IMR-90 (cell line): Measurements from ENCODE around the gene KCNIP3. TPM values are rescaled to one million over a fixed set of nuclear protein-coding genes. Genes with fewer than 3 reads are reported as not detected.

ENCODE experiments used
- ATAC-seq: fragments of 200-7000 bp; cut with Tn5 transposase; 2 replicates; pipeline ENCODE4 v1.9.1; 2020; ENCODE audit warnings: low read depth, mild to moderate bottlenecking, moderate library complexity
- BruUV-seq: library from RNA; stranded (reverse); fragments of 400-500 nt; replicated peaks from 2 replicates; lab custom pipeline; 2021; lab: Mats Ljungman, UMichigan
- CTCF ChIA-PET: fragments of 300-600 bp; formaldehyde crosslinking; extraction: SDS; loops from one replicate; lab custom pipeline; 2021; ENCODE audit warnings: antibody characterized with exemption; lab: Yijun Ruan, JAX
- POLR2A ChIA-PET: fragments of 300-600 bp; sonication (Branson Sonifier 250); formaldehyde crosslinking; loops from one replicate; lab custom pipeline; 2022; ENCODE audit warnings: antibody characterized with exemption; ENCODE audit not compliant: unreplicated experiment; lab: Charles Lee
- DNase-seq: peaks from one replicate; pipeline ENCODE4 v3.0.0; 2013
- H2AFZ ChIP-seq: replicated peaks from 2 replicates; pipeline ENCODE3; 2013; ENCODE audit warnings: low read length, mild to moderate bottlenecking; ENCODE audit not compliant: poor library complexity
- H2AK5ac ChIP-seq: 2 replicates; pipeline ENCODE4 v1.6.1; 2013; ENCODE audit warnings: low read depth, low read length, inconsistent platforms
- H2AK9ac ChIP-seq: replicated peaks from 2 replicates; pipeline ENCODE3; 2013; ENCODE audit warnings: mild to moderate bottlenecking, low read depth, low read length, moderate library complexity; ENCODE audit not compliant: poor library complexity
- H2BK120ac ChIP-seq: 2 replicates; pipeline ENCODE4 v1.6.1; 2013; ENCODE audit warnings: low read depth, low read length, inconsistent platforms
- H2BK15ac ChIP-seq: 3 replicates; pipeline ENCODE4 v1.6.1; 2013; ENCODE audit warnings: low read depth, low read length, inconsistent platforms
- H2BK20ac ChIP-seq: 2 replicates; pipeline ENCODE4 v1.6.1; 2013; ENCODE audit warnings: low read depth, mild to moderate bottlenecking, inconsistent platforms, low read length, moderate library complexity
- H2BK5ac ChIP-seq: 2 replicates; pipeline ENCODE4 v1.6.1; 2013; ENCODE audit warnings: mild to moderate bottlenecking, low read depth, low read length, inconsistent platforms; ENCODE audit not compliant: poor library complexity, severe bottlenecking
- H3K14ac ChIP-seq: replicated peaks from 2 replicates; pipeline ENCODE4 v1.6.1; 2013; ENCODE audit warnings: low read depth, low read length, inconsistent platforms
- H3K18ac ChIP-seq: 2 replicates; pipeline ENCODE4 v1.6.1; 2013; ENCODE audit warnings: low read depth, low read length, control low read depth
- H3K23ac ChIP-seq: 2 replicates; pipeline ENCODE4 v1.6.1; 2013; ENCODE audit warnings: low read depth, low read length, inconsistent platforms
- H3K27ac ChIP-seq: 2 replicates; pipeline ENCODE4 v1.5.1; 2013; ENCODE audit warnings: mild to moderate bottlenecking, control low read depth, low read length; ENCODE audit not compliant: insufficient read depth
- H3K27me3 ChIP-seq: 2 replicates; pipeline ENCODE4 v1.6.1; 2013; ENCODE audit warnings: low read length; ENCODE audit not compliant: control insufficient read depth, insufficient read depth
- H3K36me3 ChIP-seq: 2 replicates; pipeline ENCODE4 v1.6.1; 2013; ENCODE audit warnings: low read length, mixed read lengths; ENCODE audit not compliant: control insufficient read depth, insufficient read depth
- H3K4ac ChIP-seq: 2 replicates; pipeline ENCODE4 v1.6.1; 2013; ENCODE audit warnings: low read depth, low read length, inconsistent platforms
- H3K4me1 ChIP-seq: 2 replicates; pipeline ENCODE4 v1.6.1; 2013; ENCODE audit warnings: low read length, mixed read lengths; ENCODE audit not compliant: control insufficient read depth, insufficient read depth
- H3K4me2 ChIP-seq: 2 replicates; pipeline ENCODE4 v1.6.1; 2013; ENCODE audit warnings: low read depth, mild to moderate bottlenecking, control low read depth, low read length, moderate library complexity
- H3K4me3 ChIP-seq: 2 replicates; pipeline ENCODE4 v1.5.1; 2013; ENCODE audit warnings: low read depth, mild to moderate bottlenecking, control low read depth, low read length, moderate library complexity; ENCODE audit not compliant: insufficient read depth
- H3K56ac ChIP-seq: 2 replicates; pipeline ENCODE4 v1.6.1; 2013; ENCODE audit warnings: low read length, inconsistent platforms; ENCODE audit not compliant: insufficient read depth; ENCODE audit errors: extremely low read depth
- H3K79me1 ChIP-seq, 2 experiments: 2 replicates each; pipeline ENCODE4 v1.6.1; 2013; ENCODE audit warnings: low read length in 2 of 2, inconsistent platforms in 1 of 2, low read depth in 1 of 2
- H3K9ac ChIP-seq: 2 replicates; pipeline ENCODE4 v1.6.1; 2013; ENCODE audit warnings: low read depth, low read length, control low read depth
- H3K9me1 ChIP-seq: 2 replicates; pipeline ENCODE4 v1.6.1; 2013; ENCODE audit warnings: low read length, inconsistent platforms; ENCODE audit not compliant: insufficient read depth
- H3K9me3 ChIP-seq: 2 replicates; pipeline ENCODE4 v1.6.1; 2013; ENCODE audit warnings: low read length; ENCODE audit not compliant: control insufficient read depth, insufficient read depth
- H4K20me1 ChIP-seq: 2 replicates; pipeline ENCODE4 v1.6.1; 2013; ENCODE audit warnings: low read length, inconsistent platforms; ENCODE audit not compliant: insufficient read depth
- H4K5ac ChIP-seq: 2 replicates; pipeline ENCODE4 v1.6.1; 2013; ENCODE audit warnings: mild to moderate bottlenecking, low read depth, low read length, control low read depth
- H4K8ac ChIP-seq, 2 experiments: 2 replicates each; pipeline ENCODE4 v1.6.1; 2013; ENCODE audit warnings: low read depth in 2 of 2, low read length in 2 of 2, control low read depth in 1 of 2, inconsistent platforms in 1 of 2
- H4K91ac ChIP-seq: 2 replicates; pipeline ENCODE4 v1.6.1; 2013; ENCODE audit warnings: low read depth, low read length, inconsistent platforms; ENCODE audit not compliant: insufficient read depth
- CEBPB ChIP-seq: IDR thresholded peaks from 2 replicates; pipeline ENCODE4 v1.6.1; 2012; ENCODE audit warnings: low read depth, low read length, improper control_type of control experiment
- CHD1 ChIP-seq: IDR thresholded peaks from 2 replicates; pipeline ENCODE4 v1.6.1; 2012; ENCODE audit warnings: low read depth, low read length, improper control_type of control experiment
- MXI1 ChIP-seq: IDR thresholded peaks from 2 replicates; pipeline ENCODE4 v1.6.1; 2012; ENCODE audit warnings: low read depth, mild to moderate bottlenecking, low read length, moderate library complexity, borderline replicate concordance
- POLR2A ChIP-seq: IDR thresholded peaks from 2 replicates; pipeline ENCODE4 v1.6.1; 2012; ENCODE audit warnings: mild to moderate bottlenecking, low read depth, low read length
- RAD21 ChIP-seq: IDR thresholded peaks from 2 replicates; pipeline ENCODE4 v1.6.1; 2012; ENCODE audit warnings: low read length, improper control_type of control experiment
- WGBS, 2 experiments: methylation state at CpG; one replicate each; pipeline versions ENCODE4 v1.1.5 to v1.1.7; 2013; ENCODE audit warnings: missing lambda C conversion rate in 2 of 2; ENCODE audit not compliant: insufficient read length in 1 of 2; ENCODE audit errors: extremely low coverage in 2 of 2; 5-methylcytosine and 5-hydroxymethylcytosine counted together
- dilution Hi-C: fragments of 300-500 bp; cut with HindIII; formaldehyde crosslinking; loops from one replicate; pipeline ENCODE4 v1.14.3; 2018; ENCODE audit warnings: low sequenced_read_pairs; ENCODE audit not compliant: unreplicated experiment
- in situ Hi-C: fragments of 300-500 bp; cut with MboI; formaldehyde crosslinking; loops from 3 replicates; pipeline ENCODE4 v1.14.3; 2019; ENCODE audit warnings: low sequenced_read_pairs, inconsistent platforms, mixed read lengths
- intact Hi-C: fragments of 100-400 bp; cut with micrococcal nuclease; formaldehyde crosslinking; loops from 2 replicates; pipeline ENCODE4 v1.10.0; 2022
- polyA plus RNA-seq, 3 experiments: library from polyadenylated mRNA; depleted of rRNA; stranded (reverse); fragments of >200 nt; gene quantifications; 2 replicates each; pipeline ENCODE4 v1.2.3, GENCODE V29; 2012; ENCODE audit warnings: low replicate concordance in 1 of 3
- total RNA-seq: library from RNA; depleted of rRNA; stranded (reverse); fragments of >200 nt; gene quantifications from 2 replicates; pipeline ENCODE4 v1.2.3, GENCODE V29; 2012
- TF ChIP-seq, protein P1 (sequence below): conservative IDR thresholded peaks from 2 replicates; pipeline ENCODE4 v1.5.1; 2012; ENCODE audit warnings: mild to moderate bottlenecking, low read depth, low read length, improper control_type of control experiment

Gene KCNIP3
- total and polyA plus RNA-seq, 2 of the 4 experiments (the other 2 are of a cell fraction), result 0.72 to 1.4 TPM

GRCh38 chr2:95303191-95303919, 6.2 kb downstream of the KCNIP3 start:
- Histone ChIP-seq H3K9ac (no peak overlapping the region), H4K20me1 (no peaks in the 10 kb centered on the region), H3K36me3 (no peaks in the 10 kb centered on the region), H2BK120ac (no peak overlapping the region), H2BK5ac (no peak overlapping the region), H4K5ac (no peak overlapping the region), H4K91ac (no peak overlapping the region), H3K27me3 (peaks cover 39% of the 10 kb centered on the region), H3K4ac (no peak overlapping the region), H3K18ac (no peak overlapping the region), H4K8ac (no peak overlapping the region), H3K79me1 (no peaks in the 10 kb centered on the region), H3K4me3 (no peak overlapping the region), H3K9me1 (no peaks in the 10 kb centered on the region), H3K4me1 (no peaks in the 10 kb centered on the region), H3K14ac (no peak overlapping the region), H2BK20ac (no peak overlapping the region), H2AFZ (peak overlapping the region; percentile 7), H2BK15ac (no peak overlapping the region), H2AK5ac (no peak overlapping the region), H3K9me3 (no peaks in the 10 kb centered on the region), H3K56ac (no peak overlapping the region), H3K23ac (no peak overlapping the region), H2AK9ac (no peak overlapping the region), H3K27ac (no peak overlapping the region), H3K4me2 (no peak overlapping the region)
- in situ Hi-C loops (no loop called here), intact Hi-C loops (no loop called here), dilution Hi-C loops (no loop called here)
- 52% methylated on average over 2 of the region's 19 CpGs; no CpG with 5 or more reads in 1 of the 2 experiments for WGBS, 2 experiments
- no peak for DNase-seq
- ChIA-PET CTCF (no interaction called here), POLR2A (no interaction called here)
- no peak for ATAC-seq
- TF ChIP-seq, protein P1, sequence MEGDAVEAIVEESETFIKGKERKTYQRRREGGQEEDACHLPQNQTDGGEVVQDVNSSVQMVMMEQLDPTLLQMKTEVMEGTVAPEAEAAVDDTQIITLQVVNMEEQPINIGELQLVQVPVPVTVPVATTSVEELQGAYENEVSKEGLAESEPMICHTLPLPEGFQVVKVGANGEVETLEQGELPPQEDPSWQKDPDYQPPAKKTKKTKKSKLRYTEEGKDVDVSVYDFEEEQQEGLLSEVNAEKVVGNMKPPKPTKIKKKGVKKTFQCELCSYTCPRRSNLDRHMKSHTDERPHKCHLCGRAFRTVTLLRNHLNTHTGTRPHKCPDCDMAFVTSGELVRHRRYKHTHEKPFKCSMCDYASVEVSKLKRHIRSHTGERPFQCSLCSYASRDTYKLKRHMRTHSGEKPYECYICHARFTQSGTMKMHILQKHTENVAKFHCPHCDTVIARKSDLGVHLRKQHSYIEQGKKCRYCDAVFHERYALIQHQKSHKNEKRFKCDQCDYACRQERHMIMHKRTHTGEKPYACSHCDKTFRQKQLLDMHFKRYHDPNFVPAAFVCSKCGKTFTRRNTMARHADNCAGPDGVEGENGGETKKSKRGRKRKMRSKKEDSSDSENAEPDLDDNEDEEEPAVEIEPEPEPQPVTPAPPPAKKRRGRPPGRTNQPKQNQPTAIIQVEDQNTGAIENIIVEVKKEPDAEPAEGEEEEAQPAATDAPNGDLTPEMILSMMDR, result no peak
- no peak for TF ChIP-seq CHD1
- no peak for TF ChIP-seq POLR2A
- no peak for TF ChIP-seq RAD21
- TF ChIP-seq MXI1, result no peak
- no peak for TF ChIP-seq CEBPB
- BruUV-seq, result no TSS peak
